HCT116 (cell line): Measurements from ENCODE around the gene MAB21L3.

Experiments used
- CEBPB ChIP-seq: IDR thresholded peaks from 2 replicates; pipeline ENCODE4 v1.6.1; 2012; ENCODE audit warnings: low read depth
- CTCF ChIP-seq, 3 experiments: fragments of 200-600 bp in 1 of 3; sonication (generic) in 1 of 3; IDR thresholded peaks in 2 of 3; conservative IDR thresholded peaks in 1 of 3; 2 replicates each; pipeline ENCODE4 v1.5.1; 2012 to 2017; ENCODE audit warnings: low read depth in 2 of 3, low read length in 2 of 3, antibody characterized with exemption in 1 of 3, borderline replicate concordance in 1 of 3, control low read depth in 1 of 3, mild to moderate bottlenecking in 1 of 3, mixed read lengths in 1 of 3, mixed run types in 1 of 3, moderate library complexity in 1 of 3; ENCODE audit not compliant: insufficient read depth in 1 of 3
- ELF1 ChIP-seq: IDR thresholded peaks from 2 replicates; pipeline ENCODE4 v1.6.1; 2012; ENCODE audit warnings: low read depth, borderline replicate concordance
- EZH2 ChIP-seq: fragments of 200-600 bp; sonication (generic); IDR thresholded peaks from 2 replicates; pipeline ENCODE4 v1.6.1; 2017; ENCODE audit warnings: antibody characterized with exemption, mixed run types
- MAX ChIP-seq: IDR thresholded peaks from 2 replicates; pipeline ENCODE4 v1.6.1; 2012
- POLR2A ChIP-seq: IDR thresholded peaks from 2 replicates; pipeline ENCODE4 v1.7.0; 2011; ENCODE audit warnings: borderline replicate concordance; ENCODE audit not compliant: insufficient read depth, insufficient read length; ENCODE audit errors: extremely low read depth
- POLR2AphosphoS5 ChIP-seq: IDR thresholded peaks from 2 replicates; pipeline ENCODE4 v1.6.1; 2011; ENCODE audit warnings: mild to moderate bottlenecking, low read depth, low read length, moderate library complexity
- RAD21 ChIP-seq: IDR thresholded peaks from 2 replicates; pipeline ENCODE4 v1.6.1; 2012; ENCODE audit warnings: low read depth, mild to moderate bottlenecking
- SIN3A ChIP-seq: IDR thresholded peaks from 2 replicates; pipeline ENCODE4 v1.6.1; 2012; ENCODE audit warnings: low read depth
- SP1 ChIP-seq: IDR thresholded peaks from 2 replicates; pipeline ENCODE4 v1.6.1; 2012; ENCODE audit warnings: low read depth
- TCF7L2 ChIP-seq: IDR thresholded peaks from 2 replicates; pipeline ENCODE4 v1.7.0; 2011; ENCODE audit warnings: borderline replicate concordance, inconsistent platforms; ENCODE audit not compliant: insufficient read depth, insufficient read length; ENCODE audit errors: extremely low read depth
- YY1 ChIP-seq: IDR thresholded peaks from 2 replicates; pipeline ENCODE4 v1.6.1; 2011; ENCODE audit warnings: low read length, low read depth, moderate library complexity, mild to moderate bottlenecking; ENCODE audit not compliant: insufficient replicate concordance; ENCODE audit errors: extremely low read depth
- ZBTB33 ChIP-seq: IDR thresholded peaks from 2 replicates; pipeline ENCODE4 v1.6.1; 2011; ENCODE audit warnings: mild to moderate bottlenecking, low read length, moderate library complexity; ENCODE audit not compliant: insufficient replicate concordance; ENCODE audit errors: extremely low read depth
- ZFX ChIP-seq: fragments of 450-650 bp; IDR thresholded peaks from 2 replicates; pipeline ENCODE4 v1.6.1; 2017

- TF ChIP-seq EZH2 (no peak), YY1 (no peak), ELF1 (no peak), CTCF (IDR thresholded peaks at IDR 0.05 in 2 of 3, conservative IDR thresholded peaks at IDR 0.05 in 1 of 3; ENCODE audit: borderline replicate concordance in 1 of 3, insufficient read depth in 1 of 3, low read depth in 2 of 3, low read length in 2 of 3) (no peak), MAX (no peak), ZBTB33 (no peak), POLR2AphosphoS5 (no peak), SP1 (no peak), POLR2A (no peak), TCF7L2 (no peak), CEBPB (no peak), ZFX (no peak), RAD21 (no peak), SIN3A (no peak)
Observed at GRCh38 chr1:116148967-116149366, 37.8 kb downstream of the MAB21L3 start.
